Body of pancreas (tissue), 4 donors: ENCODE data around the gene THEMIS.

ENCODE experiments used
- POLR2A ChIP-seq, 3 donors: fragments of 450-650 bp; IDR thresholded peaks; one replicate each; pipeline ENCODE4 v1.6.1; 2016; ENCODE audit warnings: antibody characterized with exemption in 3 of 3, mild to moderate bottlenecking in 2 of 3
- TF ChIP-seq, protein P1 (sequence below), 7 experiments: fragments of 450-650 bp in 4 of 7; fragments of 200-600 bp in 3 of 7; sonication (generic) in 3 of 7; IDR thresholded peaks; one replicate each; pipeline ENCODE4 v1.5.1; 2016 to 2019; ENCODE audit warnings: antibody characterized with exemption in 7 of 7

DNA sequence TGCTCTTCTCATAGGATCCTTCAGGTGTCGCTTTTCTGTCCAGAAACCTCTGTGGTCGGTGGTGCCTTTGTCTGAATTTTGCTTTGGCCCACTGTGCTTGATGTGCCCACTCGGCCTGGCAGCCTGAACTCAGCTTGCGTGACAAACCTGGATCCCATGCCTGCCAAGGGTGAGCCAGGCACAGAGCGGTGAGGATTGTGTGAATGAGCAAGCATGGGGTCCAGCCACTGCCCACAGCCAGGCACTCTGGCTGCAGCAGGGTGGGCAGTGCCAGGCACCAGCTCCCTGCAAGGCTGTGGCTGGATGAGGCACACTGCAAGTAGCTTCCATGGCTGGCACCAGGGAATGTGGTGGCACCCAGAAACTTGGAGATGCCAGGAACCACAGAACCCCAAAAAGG, 110.3 kb downstream of the THEMIS start:
- TF ChIP-seq, protein P1, sequence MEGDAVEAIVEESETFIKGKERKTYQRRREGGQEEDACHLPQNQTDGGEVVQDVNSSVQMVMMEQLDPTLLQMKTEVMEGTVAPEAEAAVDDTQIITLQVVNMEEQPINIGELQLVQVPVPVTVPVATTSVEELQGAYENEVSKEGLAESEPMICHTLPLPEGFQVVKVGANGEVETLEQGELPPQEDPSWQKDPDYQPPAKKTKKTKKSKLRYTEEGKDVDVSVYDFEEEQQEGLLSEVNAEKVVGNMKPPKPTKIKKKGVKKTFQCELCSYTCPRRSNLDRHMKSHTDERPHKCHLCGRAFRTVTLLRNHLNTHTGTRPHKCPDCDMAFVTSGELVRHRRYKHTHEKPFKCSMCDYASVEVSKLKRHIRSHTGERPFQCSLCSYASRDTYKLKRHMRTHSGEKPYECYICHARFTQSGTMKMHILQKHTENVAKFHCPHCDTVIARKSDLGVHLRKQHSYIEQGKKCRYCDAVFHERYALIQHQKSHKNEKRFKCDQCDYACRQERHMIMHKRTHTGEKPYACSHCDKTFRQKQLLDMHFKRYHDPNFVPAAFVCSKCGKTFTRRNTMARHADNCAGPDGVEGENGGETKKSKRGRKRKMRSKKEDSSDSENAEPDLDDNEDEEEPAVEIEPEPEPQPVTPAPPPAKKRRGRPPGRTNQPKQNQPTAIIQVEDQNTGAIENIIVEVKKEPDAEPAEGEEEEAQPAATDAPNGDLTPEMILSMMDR (IDR thresholded peaks at IDR 0.05): no peak
- no peak for TF ChIP-seq POLR2A (IDR thresholded peaks at IDR 0.05)
